ENCODE measurements around the gene GHDC. TPM values are rescaled to one million over a fixed set of nuclear protein-coding genes. Genes with fewer than 3 reads are reported as not detected.
"Not testable (repeated sequence)": the region's sequence is repeated elsewhere in the genome, so short reads cannot be mapped to it uniquely, and the experiment has no call there.

Gene GHDC
- total RNA-seq, 1 donor from 2014 or later = 30.9 TPM

DNA sequence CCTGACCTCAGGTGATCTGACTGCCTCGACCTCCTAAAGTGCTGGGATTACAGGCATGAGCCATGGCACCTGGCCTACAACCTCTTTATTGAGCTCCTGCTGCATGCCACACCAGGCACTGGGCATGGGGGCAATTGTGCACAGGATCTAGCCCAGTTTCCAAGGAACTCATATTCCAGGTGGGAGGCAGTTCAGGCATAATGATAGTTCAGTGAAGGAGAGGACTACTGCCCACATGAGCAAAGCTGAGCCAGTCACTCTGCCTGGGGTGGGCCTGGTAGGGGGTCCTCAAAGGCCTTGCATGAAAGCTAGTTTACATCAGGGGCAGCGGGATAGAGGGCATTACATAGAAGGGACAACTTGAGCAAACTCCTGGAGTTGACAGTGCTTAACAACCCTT is 6.5 kb downstream of the GHDC start:
- H3K4me1 ChIP-seq = peaks cover 21% of the 10 kb centered on the region
- no peaks in the 10 kb centered on the region for H3K36me3 ChIP-seq
- intact Hi-C loops (cut with DNase I) = no loop called here
- DNase-seq = no peak
- no peaks in the 10 kb centered on the region for H3K27me3 ChIP-seq
- ATAC-seq = no peak
- no peaks in the 10 kb centered on the region for H3K9me3 ChIP-seq
- no peak overlapping the region for H3K4me3 ChIP-seq
- H3K27ac ChIP-seq = no peak overlapping the region
- TF ChIP-seq, protein P1, sequence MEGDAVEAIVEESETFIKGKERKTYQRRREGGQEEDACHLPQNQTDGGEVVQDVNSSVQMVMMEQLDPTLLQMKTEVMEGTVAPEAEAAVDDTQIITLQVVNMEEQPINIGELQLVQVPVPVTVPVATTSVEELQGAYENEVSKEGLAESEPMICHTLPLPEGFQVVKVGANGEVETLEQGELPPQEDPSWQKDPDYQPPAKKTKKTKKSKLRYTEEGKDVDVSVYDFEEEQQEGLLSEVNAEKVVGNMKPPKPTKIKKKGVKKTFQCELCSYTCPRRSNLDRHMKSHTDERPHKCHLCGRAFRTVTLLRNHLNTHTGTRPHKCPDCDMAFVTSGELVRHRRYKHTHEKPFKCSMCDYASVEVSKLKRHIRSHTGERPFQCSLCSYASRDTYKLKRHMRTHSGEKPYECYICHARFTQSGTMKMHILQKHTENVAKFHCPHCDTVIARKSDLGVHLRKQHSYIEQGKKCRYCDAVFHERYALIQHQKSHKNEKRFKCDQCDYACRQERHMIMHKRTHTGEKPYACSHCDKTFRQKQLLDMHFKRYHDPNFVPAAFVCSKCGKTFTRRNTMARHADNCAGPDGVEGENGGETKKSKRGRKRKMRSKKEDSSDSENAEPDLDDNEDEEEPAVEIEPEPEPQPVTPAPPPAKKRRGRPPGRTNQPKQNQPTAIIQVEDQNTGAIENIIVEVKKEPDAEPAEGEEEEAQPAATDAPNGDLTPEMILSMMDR (IDR thresholded peaks at IDR 0.05) = no peak

DNA sequence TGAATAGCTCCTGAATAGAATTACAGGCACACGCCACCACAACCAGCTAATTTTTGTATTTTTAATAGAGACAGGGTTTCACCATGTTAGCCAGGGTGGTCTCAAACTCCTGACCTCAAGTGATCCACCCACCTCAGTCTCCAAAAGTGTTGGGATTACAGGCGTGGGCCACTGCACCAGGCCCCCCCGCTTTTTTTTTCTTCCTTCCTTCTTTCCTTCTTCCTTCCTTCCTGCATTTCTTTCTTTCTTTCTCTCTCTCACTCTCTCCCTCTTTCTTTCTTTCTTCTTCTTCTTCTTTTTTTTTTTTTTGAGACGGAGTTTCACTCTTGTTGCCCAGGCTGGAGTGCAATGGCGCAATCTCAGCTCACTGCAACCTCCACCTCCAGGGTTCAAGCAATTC is 8.1 kb downstream of the GHDC start:
- intact Hi-C loops (cut with DNase I); H3K4me3 ChIP-seq; ATAC-seq; DNase-seq; H3K9me3 ChIP-seq; H3K27ac ChIP-seq; H3K27me3 ChIP-seq; H3K36me3 ChIP-seq: not testable (repeated sequence)
- H3K4me1 ChIP-seq = peaks cover 25% of the 10 kb centered on the region

DNA sequence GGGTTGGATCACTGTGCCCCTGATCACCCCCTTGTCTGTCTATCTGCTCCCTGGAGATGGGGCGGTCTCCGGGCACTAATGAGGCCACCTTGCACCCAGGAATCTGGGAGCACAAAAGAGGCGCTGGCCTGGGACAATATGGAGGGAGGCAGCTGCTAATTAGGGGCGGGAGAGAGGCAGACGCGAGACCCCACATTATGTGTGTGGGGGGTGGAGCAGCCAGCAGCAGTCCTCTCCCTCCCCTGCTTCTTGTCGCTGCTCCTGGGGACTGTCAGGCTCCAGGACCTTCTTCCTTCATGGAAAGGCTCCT is 8.7 kb downstream of the GHDC start:
- peaks cover 30% of the 10 kb centered on the region for H3K4me1 ChIP-seq
- peaks cover 12% of the 10 kb centered on the region for H3K27me3 ChIP-seq
- TF ChIP-seq, protein P1 (IDR thresholded peaks at IDR 0.05) = no peak
- no peak overlapping the region for H3K27ac ChIP-seq
- no peak for ATAC-seq
- intact Hi-C loops (cut with DNase I) = no loop called here
- no peaks in the 10 kb centered on the region for H3K9me3 ChIP-seq
- no peak overlapping the region for H3K4me3 ChIP-seq
- DNase-seq = no peak
- no peaks in the 10 kb centered on the region for H3K36me3 ChIP-seq

DNA sequence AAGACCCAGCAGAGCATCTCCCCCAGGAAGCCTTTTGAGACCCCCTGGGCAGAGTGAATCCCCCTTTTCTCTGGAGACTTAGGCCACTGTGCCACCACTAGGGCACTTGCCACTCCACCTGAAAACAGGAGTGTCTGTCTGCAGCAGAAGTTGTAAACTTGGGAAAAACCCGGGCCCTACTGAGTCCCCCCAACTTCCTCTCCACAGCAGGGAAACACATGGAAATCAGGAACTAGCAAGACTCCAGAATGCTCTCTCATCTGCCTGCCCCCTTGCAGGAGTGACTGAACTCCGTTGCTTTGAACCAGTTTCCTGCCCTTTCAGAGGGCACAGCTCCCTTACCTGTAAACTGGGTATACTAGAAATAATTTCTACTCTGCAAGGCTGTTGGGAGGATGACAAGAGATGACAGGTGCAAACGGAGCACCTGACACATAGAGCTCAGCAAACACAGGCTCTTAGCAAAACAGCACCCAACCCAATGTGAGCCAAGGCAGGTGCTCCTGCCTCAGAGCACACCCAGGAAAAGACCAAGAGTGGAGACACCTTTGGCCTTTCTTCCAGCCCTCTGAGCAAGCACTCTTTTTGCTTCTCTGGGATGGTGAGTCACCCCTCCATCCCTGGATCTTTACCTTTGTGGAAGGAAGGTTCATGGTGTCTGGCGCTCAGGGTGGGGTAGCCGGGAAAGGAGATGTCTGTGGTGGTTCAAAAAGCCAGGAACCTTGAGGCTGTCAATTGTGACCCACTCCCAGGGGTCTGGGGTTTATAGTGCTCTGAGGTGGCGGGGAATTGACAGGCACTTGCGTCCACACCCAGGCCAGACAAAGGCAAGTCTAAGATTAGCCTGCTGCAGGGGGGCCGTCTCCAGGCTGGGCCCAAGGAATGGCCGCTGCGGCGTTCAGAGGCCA is 9.3 kb downstream of the GHDC start, which contains the start of gene HCRT:
TSS of gene HCRT (minus strand) at position 740 of the 908 bp plus-strand sequence. CDS start at position 653, 87 bp downstream.
- TF ChIP-seq, protein P1 (IDR thresholded peaks at IDR 0.05) = no peak
- Histone ChIP-seq H3K4me1 (peaks cover 33% of the 10 kb centered on the region), H3K27ac (peak within 1 kb of the TSS; percentile 72), H3K27me3 (peaks cover 18% of the 10 kb centered on the region), H3K4me3 (peak within 1 kb of the TSS; percentile 63), H3K9me3 (no peaks in the 10 kb centered on the region), H3K36me3 (no peaks in the 10 kb centered on the region)
- no peak for ATAC-seq
- DNase-seq = no peak
- intact Hi-C loops (cut with DNase I) = no loop called here

DNA sequence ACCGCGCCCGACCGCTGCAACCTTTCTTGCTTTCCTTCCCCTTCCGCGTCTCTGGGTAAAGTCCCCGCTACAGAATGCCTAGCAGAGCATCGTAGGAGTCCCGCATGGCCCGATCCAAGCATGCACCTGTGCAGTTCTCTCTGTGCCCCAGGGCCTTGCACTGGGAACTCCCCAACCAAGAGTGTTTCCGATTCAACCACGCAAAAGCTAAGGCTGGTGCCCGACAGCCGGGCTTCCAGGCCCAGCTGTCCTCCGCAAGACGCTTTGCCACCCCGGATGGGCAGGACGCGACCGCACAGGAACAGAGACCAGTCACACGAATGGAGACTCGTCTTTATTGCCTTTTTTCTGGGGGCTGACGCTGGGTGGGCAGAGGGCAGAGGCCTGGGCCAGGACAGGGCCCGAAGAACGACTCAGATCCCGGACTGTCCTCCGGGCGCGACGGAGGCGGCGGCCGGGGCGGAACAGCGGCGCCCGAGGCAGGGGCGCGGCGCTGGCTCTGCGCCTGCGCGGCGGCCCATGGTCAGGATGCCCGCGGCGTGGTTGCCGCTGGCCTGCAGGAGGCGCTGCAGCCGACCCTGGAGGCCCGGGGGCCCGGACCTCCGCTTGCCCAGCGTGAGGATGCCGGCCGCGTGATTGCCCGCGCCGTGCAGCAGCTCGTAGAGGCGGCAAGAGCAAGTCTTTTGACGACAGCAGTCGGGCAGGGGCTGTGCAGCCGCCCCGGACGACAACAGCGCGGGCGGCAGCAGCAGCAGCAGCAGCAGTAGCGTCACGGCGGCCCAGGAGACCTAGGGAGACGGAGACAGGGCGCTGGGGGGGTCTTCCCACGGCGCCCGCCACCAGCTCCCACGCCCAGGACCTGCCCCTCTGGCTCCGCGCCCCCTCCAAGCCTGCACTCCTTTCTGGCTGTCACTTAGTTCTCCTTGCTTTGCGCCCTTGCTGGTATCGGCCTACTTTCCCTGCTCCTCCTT is 10.3 kb downstream of the GHDC start:
- peaks cover 33% of the 10 kb centered on the region for H3K4me1 ChIP-seq

More for the DNA sequence above, 10.3 kb downstream of the GHDC start:
- Histone ChIP-seq H3K4me3 (peak overlapping the region; percentile 63), H3K9me3 (no peaks in the 10 kb centered on the region), H3K27ac (peak overlapping the region; percentile 72), H3K36me3 (no peaks in the 10 kb centered on the region), H3K27me3 (peaks cover 21% of the 10 kb centered on the region)
- DNase-seq (peak; percentile 90), ATAC-seq (peak; percentile 92)
- intact Hi-C loops (cut with DNase I) = no loop called here
- TF ChIP-seq, protein P1 (IDR thresholded peaks at IDR 0.05) = peak; percentile 80

Data from upper lobe of right lung (tissue), 1 donor.